HG03432 (cell line): Measurements from ENCODE around the gene ANAPC16.
"Not testable (repeated sequence)": the region's sequence is repeated elsewhere in the genome, so short reads cannot be mapped to it uniquely, and the experiment has no call there.

ENCODE experiments used
- ATAC-seq: cut with Tn5 transposase; IDR thresholded peaks from one replicate; pipeline ENCODE4 v1.9.1; 2021; ENCODE audit warnings: mild to moderate bottlenecking, moderate library complexity; ENCODE audit not compliant: unreplicated experiment

ANAPC16 gene

GRCh38 chr10:72211381-72211780 lies 4.4 kb upstream of the ANAPC16 start:
- ATAC-seq = not testable (repeated sequence)

GRCh38 chr10:72211832-72212231 lies 4.0 kb upstream of the ANAPC16 start:
- ATAC-seq = not testable (repeated sequence)

GRCh38 chr10:72218325-72218724 lies 2.5 kb downstream of the ANAPC16 start:
- no peak for ATAC-seq

- no peak for ATAC-seq
Observed at GRCh38 chr10:72218726-72219125, 2.9 kb downstream of the ANAPC16 start.

- ATAC-seq = no peak
Observed at GRCh38 chr10:72219235-72219814, 3.5 kb downstream of the ANAPC16 start.

- ATAC-seq = no peak
Observed at GRCh38 chr10:72220637-72221036, 4.8 kb downstream of the ANAPC16 start.

- ATAC-seq = no peak
Observed at GRCh38 chr10:72221278-72221677, 5.5 kb downstream of the ANAPC16 start.

- no peak for ATAC-seq
Observed at GRCh38 chr10:72223743-72224101, 7.9 kb downstream of the ANAPC16 start.

GRCh38 chr10:72224191-72224590 lies 8.4 kb downstream of the ANAPC16 start:
- not testable (repeated sequence) for ATAC-seq

- no peak for ATAC-seq
Observed at GRCh38 chr10:72226418-72227027, 10.7 kb downstream of the ANAPC16 start.

- no peak for ATAC-seq
Observed at GRCh38 chr10:72227826-72228225, 12.0 kb downstream of the ANAPC16 start.

GRCh38 chr10:72228318-72228751 lies 12.5 kb downstream of the ANAPC16 start:
- no peak for ATAC-seq

- no peak for ATAC-seq
Observed at GRCh38 chr10:72229261-72230251, 13.7 kb downstream of the ANAPC16 start.

GRCh38 chr10:72233621-72234020 lies 17.8 kb downstream of the ANAPC16 start:
- ATAC-seq = no peak

GRCh38 chr10:72234560-72235095 lies 18.8 kb downstream of the ANAPC16 start:
- ATAC-seq = no peak

GRCh38 chr10:72235544-72236279 lies 19.9 kb downstream of the ANAPC16 start:
- no peak for ATAC-seq

- no peak for ATAC-seq
Observed at GRCh38 chr10:72238392-72239175, 22.8 kb downstream of the ANAPC16 start.

- ATAC-seq = no peak
Observed at GRCh38 chr10:72239409-72239808, 23.6 kb downstream of the ANAPC16 start.

- no peak for ATAC-seq
Observed at GRCh38 chr10:72240371-72240770, 24.6 kb downstream of the ANAPC16 start.

GRCh38 chr10:72241691-72242252 lies 26.0 kb downstream of the ANAPC16 start:
- ATAC-seq = no peak
